Neutrophil (primary cell): ENCODE measurements around the gene TSPAN32.
A peak's percentile ranks its signal among the peaks of the same experiment; 100 is the strongest.

ENCODE experiments used
- H3K27ac ChIP-seq: fragments of 200-600 bp; sonication (generic); 2 replicates; pipeline ENCODE4 v1.5.1; 2016; ENCODE audit warnings: mild to moderate bottlenecking, moderate library complexity
- H3K27me3 ChIP-seq: fragments of 200-600 bp; sonication (generic); 2 replicates; pipeline ENCODE4 v1.6.0; 2016; ENCODE audit warnings: mild to moderate bottlenecking
- H3K36me3 ChIP-seq: fragments of 200-600 bp; sonication (generic); 2 replicates; pipeline ENCODE4 v1.5.1; 2017
- H3K4me1 ChIP-seq, 2 experiments: fragments of 200-600 bp in 1 of 2; sonication (generic) in 1 of 2; 1 replicate in 1 of 2; 2 replicates in 1 of 2; pipeline versions ENCODE4 v1.5.1 to v1.6.1; 2013 to 2016; ENCODE audit warnings: low read depth in 1 of 2, low read length in 1 of 2, mild to moderate bottlenecking in 1 of 2, moderate library complexity in 1 of 2; ENCODE audit not compliant: control insufficient read depth in 1 of 2, insufficient read depth in 1 of 2
- H3K4me3 ChIP-seq, 2 experiments: fragments of 200-600 bp in 1 of 2; sonication (generic) in 1 of 2; 1 replicate in 1 of 2; 2 replicates in 1 of 2; pipeline ENCODE4 v1.5.1; 2013 to 2016; ENCODE audit warnings: low read depth in 1 of 2, low read length in 1 of 2, mild to moderate bottlenecking in 1 of 2, moderate library complexity in 1 of 2
- H3K9me3 ChIP-seq: fragments of 200-600 bp; sonication (generic); 2 replicates; pipeline ENCODE4 v1.5.1; 2016
- CTCF ChIP-seq: fragments of 200-600 bp; sonication (generic); IDR thresholded peaks from 2 replicates; pipeline ENCODE4 v1.5.1; 2016; ENCODE audit warnings: antibody characterized with exemption

Gene TSPAN32

GRCh38 chr11:2269601-2270321 is 32.1 kb upstream of the TSPAN32 start:
- H3K4me3 ChIP-seq, result peak overlapping the region; percentile 75 to 80
- no peaks in the 10 kb centered on the region for H3K36me3 ChIP-seq
- no peaks in the 10 kb centered on the region for H3K9me3 ChIP-seq
- peak overlapping the region; percentile 96 for H3K27ac ChIP-seq
- peaks cover 26 to 43% of the 10 kb centered on the region in 2 experiments for H3K4me1 ChIP-seq
- peak; percentile 64 for TF ChIP-seq CTCF
- H3K27me3 ChIP-seq, result peaks cover 57% of the 10 kb centered on the region

GRCh38 chr11:2270322-2271076 is 31.3 kb upstream of the TSPAN32 start, which contains the start of gene ASCL2:
Gene ASCL2 (minus strand): TSS chr11:2270588. CDS start chr11:2270332, 256 bp downstream.
- Histone ChIP-seq H3K27ac (peak within 1 kb of the TSS; percentile 96), H3K27me3 (peaks cover 57% of the 10 kb centered on the region), H3K4me1 (peaks cover 22 to 39% of the 10 kb centered on the region in 2 experiments), H3K9me3 (no peaks in the 10 kb centered on the region), H3K36me3 (no peaks in the 10 kb centered on the region), H3K4me3 (peak within 1 kb of the TSS; percentile 75 to 80)
- no peak for TF ChIP-seq CTCF

- H3K4me1 ChIP-seq, result peaks cover 17 to 34% of the 10 kb centered on the region in 2 experiments
- no peak for TF ChIP-seq CTCF
- H3K9me3 ChIP-seq, result no peaks in the 10 kb centered on the region
- H3K4me3 ChIP-seq, result peak overlapping the region; percentile 75 to 80
- H3K27me3 ChIP-seq, result peaks cover 56% of the 10 kb centered on the region
- no peaks in the 10 kb centered on the region for H3K36me3 ChIP-seq
- H3K27ac ChIP-seq, result peak overlapping the region; percentile 96
Observed at GRCh38 chr11:2271077-2271326, 30.8 kb upstream of the TSPAN32 start.

- Histone ChIP-seq H3K4me3 (peak overlapping the region; percentile 75 to 80), H3K27me3 (peaks cover 50% of the 10 kb centered on the region), H3K27ac (no peak overlapping the region), H3K4me1 (peaks cover 16 to 31% of the 10 kb centered on the region in 2 experiments), H3K36me3 (no peaks in the 10 kb centered on the region), H3K9me3 (no peaks in the 10 kb centered on the region)
- no peak for TF ChIP-seq CTCF
Observed at GRCh38 chr11:2271327-2272227, 30.2 kb upstream of the TSPAN32 start.

GRCh38 chr11:2272228-2272945 is 29.4 kb upstream of the TSPAN32 start:
- H3K36me3 ChIP-seq, result no peaks in the 10 kb centered on the region
- no peaks in the 10 kb centered on the region for H3K9me3 ChIP-seq
- TF ChIP-seq CTCF, result no peak
- peaks cover 54% of the 10 kb centered on the region for H3K27me3 ChIP-seq
- H3K27ac ChIP-seq, result no peak overlapping the region
- peaks cover 16 to 31% of the 10 kb centered on the region in 2 experiments for H3K4me1 ChIP-seq
- H3K4me3 ChIP-seq, result no peak overlapping the region
